NCI-H187 treated with DMSO at 0.1 percent for 48 hours (cell line): Measurements from ENCODE around the gene SWT1.

Experiments
- DNase-seq: peaks from one replicate; lab custom pipeline; 2025; lab: John Stamatoyannopoulos, UW

Gene SWT1

DNA sequence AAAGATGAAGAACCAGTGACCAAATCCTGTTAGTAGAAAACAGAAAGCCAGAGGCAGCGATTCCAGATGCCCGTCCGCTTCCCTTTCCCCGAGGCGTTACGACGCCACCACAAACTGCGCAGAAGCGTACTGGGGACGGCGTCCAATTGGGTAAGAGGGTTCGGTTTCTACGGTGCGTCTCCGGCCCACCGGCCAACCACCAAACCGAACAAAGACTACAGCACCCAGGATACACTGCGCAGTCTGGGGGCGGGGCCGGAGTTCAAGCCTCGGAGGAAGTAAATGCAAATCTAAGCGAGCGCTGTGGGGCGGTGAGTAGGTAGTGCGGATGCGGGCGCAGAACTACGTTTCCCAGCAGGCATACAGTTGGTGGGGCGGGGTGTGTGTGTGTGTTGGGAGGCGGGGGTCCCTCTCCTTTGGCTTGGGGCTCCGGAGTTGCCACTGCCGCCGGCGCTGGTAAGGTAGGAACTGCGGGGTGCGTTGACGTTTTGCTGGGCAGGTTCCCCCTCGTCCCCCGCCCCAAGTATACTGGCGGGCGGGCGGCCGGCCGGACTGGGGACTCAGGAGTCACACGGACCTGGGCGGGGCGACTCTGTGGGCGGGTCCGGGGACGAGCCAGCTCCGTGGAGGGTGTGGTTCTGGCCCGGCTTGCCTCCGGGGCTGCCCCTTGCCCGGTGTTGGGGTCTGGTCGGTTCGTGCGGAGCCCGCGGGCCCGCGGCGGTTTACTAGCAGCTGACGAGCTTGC is at the start of gene SWT1, which contains the start of gene TRMT1L:
TSS of gene SWT1 (plus strand) at position 314 of the 745 bp plus-strand sequence. CDS start 3,675 bp downstream, outside the sequence.
TSS of gene TRMT1L (minus strand) at position 100 of the 745 bp plus-strand sequence. CDS start 241 bp downstream, outside the sequence.
- DNase-seq = peak; percentile 100

DNA sequence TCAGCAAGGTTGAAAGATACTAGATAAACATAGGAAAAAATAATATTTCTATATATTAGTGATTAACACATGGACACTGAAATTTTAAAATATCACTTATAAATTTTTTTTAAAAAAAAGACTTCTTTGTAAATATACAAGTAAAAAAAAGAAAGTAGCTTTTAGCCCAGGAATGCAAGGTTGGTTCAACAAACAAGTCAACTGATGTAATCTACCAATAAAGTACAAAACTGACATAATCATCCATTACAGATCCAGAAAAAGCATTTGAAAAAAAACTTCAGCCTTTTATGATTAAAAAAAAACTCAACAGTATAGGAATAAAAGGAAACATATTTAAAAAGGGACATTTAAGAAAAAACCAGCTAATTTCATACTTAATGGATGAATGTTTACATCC is 48.6 kb upstream of the SWT1 start:
- DNase-seq = no peak

GRCh38 chr1:185110145-185110544 is 46.8 kb upstream of the SWT1 start:
- DNase-seq = no peak

DNA sequence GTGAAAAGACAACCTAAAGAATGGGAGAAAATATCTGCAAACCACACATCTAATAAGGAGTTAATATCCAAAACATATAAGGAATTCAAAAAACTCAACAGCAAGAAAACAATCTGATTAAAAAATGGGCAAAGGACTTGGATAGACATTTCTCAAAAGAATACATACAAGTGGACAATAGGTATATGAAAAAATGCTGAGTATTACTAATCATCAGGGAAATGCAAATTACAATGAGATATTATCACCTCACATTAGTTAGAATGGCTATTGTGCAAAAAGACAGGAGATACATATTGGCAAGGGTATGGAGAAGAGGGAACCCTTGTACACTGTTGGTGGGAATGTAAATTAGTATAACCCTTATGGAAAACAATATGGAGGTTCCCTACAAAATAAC is 45.1 kb upstream of the SWT1 start:
- no peak for DNase-seq

- DNase-seq = no peak
Measured at GRCh38 chr1:185112356-185112755, 44.6 kb upstream of the SWT1 start.

DNA sequence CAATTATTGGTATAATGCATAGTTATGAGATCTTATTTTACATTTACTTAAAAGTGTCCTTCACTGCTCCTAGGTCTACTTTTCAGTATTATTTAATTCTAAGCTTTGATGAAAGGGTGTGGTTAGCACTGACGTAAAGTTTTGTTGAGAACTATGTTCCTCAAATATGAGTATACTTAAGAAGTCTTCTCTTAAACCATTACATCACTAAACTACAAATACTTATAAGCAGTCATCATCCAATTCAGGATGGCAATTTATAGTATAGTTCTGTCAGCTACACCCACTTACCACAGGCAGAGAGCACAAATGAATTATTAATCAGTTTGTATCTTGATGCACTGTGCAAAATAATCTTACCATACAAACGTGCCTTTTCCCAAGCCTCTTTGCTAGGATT is 27.3 kb upstream of the SWT1 start:
- DNase-seq = no peak

DNA sequence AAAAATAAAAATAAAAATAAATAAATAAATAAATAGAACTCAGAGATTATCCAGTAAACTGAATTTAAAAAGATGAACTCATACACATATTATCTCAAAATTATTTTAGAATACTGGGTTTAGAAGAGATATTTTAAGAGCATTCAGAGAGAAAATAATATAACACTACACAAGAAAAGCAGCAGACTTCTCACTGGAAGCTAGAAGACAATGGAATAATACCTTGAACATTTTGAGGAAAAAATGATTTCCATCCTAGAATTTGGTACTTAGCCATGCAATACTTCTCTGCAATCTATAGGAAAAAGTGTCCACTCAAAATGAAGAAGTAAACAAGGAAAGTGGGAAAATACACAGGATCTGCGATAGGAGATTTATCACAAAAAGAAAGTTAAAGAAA is 24.4 kb upstream of the SWT1 start:
- no peak for DNase-seq

- no peak for DNase-seq
Measured at GRCh38 chr1:185137896-185138545, 18.9 kb upstream of the SWT1 start.

DNA sequence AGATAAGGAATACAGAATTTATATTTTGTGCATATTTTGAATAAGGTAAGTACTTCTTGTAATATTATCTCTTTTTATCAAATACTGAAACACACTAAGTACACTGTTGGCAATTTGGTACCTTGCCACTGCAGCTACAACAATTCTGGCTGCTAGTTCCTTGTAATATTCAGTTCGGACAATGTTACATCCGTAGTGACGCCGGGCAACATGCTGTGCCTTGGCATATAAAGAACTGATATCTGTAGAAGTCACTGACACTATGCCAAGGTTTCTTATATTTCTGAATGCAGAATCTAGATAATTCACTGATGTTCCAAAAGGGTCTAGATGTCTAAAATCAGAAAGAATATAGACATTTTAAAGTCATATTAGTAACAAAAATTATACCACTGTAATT is 17.7 kb upstream of the SWT1 start:
- DNase-seq = no peak

- DNase-seq = no peak
Measured at GRCh38 chr1:185144233-185144632, 12.7 kb upstream of the SWT1 start.

DNA sequence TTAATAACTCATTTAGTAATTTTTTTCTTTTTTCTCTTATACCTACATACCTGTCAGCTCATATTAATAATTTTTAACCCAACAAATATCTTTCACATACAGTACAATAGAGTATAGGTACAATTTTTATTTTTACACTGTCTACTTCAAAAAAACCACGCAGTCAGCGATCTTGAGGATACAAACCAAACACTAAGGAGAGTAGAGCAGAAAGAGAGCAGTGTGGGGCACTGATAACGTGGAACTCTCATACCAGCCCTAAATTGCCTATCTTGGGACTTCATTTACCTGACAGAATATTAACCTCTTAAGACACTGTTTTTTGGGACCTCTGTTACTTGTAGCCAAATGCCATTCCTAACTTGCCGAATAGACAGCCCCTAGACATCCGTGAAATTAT is 5.8 kb upstream of the SWT1 start:
- DNase-seq = no peak

GRCh38 chr1:185152187-185152767 is 4.7 kb upstream of the SWT1 start:
- DNase-seq = no peak

- no peak for DNase-seq
Measured at GRCh38 chr1:185154912-185155513, 2.0 kb upstream of the SWT1 start.

DNA sequence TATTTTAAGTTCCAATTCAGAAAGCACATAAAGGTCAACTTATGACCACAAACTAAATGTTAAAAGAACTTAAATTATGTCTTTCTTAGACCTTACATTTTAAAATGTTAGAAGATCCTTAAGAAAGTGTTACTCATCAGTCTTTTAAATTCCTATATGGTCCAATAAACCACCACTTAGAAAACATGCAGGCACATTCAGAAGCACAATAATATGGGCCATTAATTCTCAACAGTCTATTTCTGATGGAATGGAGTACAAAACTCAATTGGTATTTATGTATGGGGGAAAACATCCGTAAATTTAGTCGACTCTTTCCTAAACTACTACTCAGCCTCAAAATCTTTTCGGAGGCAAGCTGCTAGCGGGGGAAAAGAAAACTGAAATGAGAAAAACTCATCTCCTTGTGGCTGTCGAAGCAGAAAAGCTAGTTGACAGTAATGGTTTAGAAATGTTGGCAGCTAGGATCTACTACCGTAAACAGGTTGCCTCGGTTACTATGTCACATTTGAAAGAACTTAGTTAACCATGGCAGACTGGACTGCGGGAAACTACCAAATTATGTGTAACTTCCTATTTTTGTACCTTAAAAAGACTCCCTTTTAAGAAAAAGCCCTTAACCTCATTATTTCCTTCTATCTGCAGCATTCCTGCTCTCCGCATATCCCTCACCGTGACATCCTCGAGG is 1.2 kb upstream of the SWT1 start:
- no peak for DNase-seq

DNA sequence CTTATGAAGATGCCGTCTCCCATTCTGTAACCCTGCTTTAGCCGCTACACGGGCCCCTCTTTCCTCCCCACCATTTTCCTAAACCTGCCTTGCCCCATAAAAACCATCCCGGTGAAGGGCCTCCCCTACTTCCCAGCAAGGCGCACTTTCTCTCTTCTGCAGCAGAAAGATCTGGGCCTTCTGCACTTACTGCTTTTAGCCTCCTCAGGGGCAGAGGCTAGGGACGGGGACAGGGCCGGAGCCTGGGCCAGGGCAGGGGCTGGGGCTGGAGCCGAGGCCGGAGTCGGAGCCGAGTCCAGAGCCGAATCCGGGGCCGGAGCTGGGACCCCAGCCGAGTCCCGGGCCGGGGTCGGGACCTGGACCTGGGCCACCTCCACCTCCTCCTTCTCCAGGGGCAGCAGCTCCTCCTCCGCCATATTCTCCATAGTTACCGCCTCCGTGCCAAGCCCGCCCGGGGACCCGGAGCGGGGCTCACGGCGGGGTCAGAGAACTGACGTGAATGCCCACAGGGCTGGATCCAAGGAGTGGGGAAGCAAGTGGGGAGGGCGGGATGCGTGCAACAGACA is 596 bp upstream of the SWT1 start:
- DNase-seq = no peak

GRCh38 chr1:185157599-185158412 is 839 bp downstream of the SWT1 start:
- no peak for DNase-seq

GRCh38 chr1:185158800-185159199 is 1.8 kb downstream of the SWT1 start:
- DNase-seq = no peak

GRCh38 chr1:185159966-185160365 is 3.0 kb downstream of the SWT1 start:
- DNase-seq = no peak

DNA sequence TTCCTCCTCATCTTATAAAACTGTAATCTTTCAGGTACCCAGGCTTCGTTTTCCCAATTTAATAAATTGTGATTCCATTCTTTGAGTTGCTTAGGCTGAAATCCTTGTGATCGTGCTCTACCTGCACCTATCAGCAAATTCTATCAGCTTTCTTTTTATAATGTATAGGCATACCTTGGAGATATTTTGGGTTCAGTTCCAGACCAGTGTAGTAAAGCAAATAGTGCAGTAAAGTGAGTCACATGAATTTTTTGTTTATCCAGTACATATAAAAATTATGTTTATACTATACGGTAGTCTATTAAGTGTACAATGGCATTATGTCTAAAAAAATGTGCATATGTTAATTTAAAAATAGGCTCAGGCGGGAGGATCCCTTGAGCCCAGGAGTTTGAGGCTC is 5.5 kb downstream of the SWT1 start:
- DNase-seq = no peak

- DNase-seq = no peak
Measured at GRCh38 chr1:185166106-185166505, 9.1 kb downstream of the SWT1 start.

- no peak for DNase-seq
Measured at GRCh38 chr1:185170291-185170848, 13.4 kb downstream of the SWT1 start.
